Hepatocyte (in vitro differentiated cells): ENCODE data around the gene MARK2. TPM values are rescaled to one million over a fixed set of nuclear protein-coding genes. Genes with fewer than 3 reads are reported as not detected.

ENCODE experiments used
- DNase-seq: peaks from one replicate; pipeline ENCODE4 v3.0.0-alpha.2; 2016; ENCODE audit warnings: low spot score
- H2AFZ ChIP-seq: fragments of 200-600 bp; sonication (generic); 2 replicates; pipeline ENCODE4 v1.6.0; 2016; ENCODE audit warnings: antibody characterized with exemption, mild to moderate bottlenecking
- H3K27ac ChIP-seq: fragments of 200-600 bp; sonication (generic); 2 replicates; pipeline ENCODE4 v1.5.1; 2016; ENCODE audit warnings: mild to moderate bottlenecking
- H3K27me3 ChIP-seq: fragments of 200-600 bp; sonication (generic); 2 replicates; pipeline ENCODE4 v1.6.1; 2016
- H3K36me3 ChIP-seq: fragments of 200-600 bp; sonication (generic); replicated peaks from 2 replicates; pipeline ENCODE4 v1.5.1; 2016; ENCODE audit warnings: low read depth; ENCODE audit not compliant: insufficient read depth
- H3K4me1 ChIP-seq: fragments of 200-600 bp; sonication (generic); 2 replicates; pipeline ENCODE4 v1.5.1; 2016; ENCODE audit warnings: mild to moderate bottlenecking, moderate library complexity; ENCODE audit not compliant: insufficient read depth
- H3K4me2 ChIP-seq: fragments of 200-600 bp; sonication (generic); 2 replicates; pipeline ENCODE4 v1.6.0; 2016
- H3K4me3 ChIP-seq: fragments of 200-600 bp; sonication (generic); 2 replicates; pipeline ENCODE4 v1.5.1; 2016; ENCODE audit warnings: mild to moderate bottlenecking
- H3K79me2 ChIP-seq: fragments of 200-600 bp; sonication (generic); 2 replicates; pipeline ENCODE4 v1.6.0; 2017; ENCODE audit warnings: mild to moderate bottlenecking
- H3K9me2 ChIP-seq: fragments of 200-600 bp; sonication (generic); replicated peaks from 2 replicates; pipeline ENCODE4 v1.6.0; 2017; ENCODE audit warnings: mild to moderate bottlenecking; ENCODE audit not compliant: insufficient read depth
- H3K9me3 ChIP-seq: fragments of 200-600 bp; sonication (generic); 2 replicates; pipeline ENCODE4 v1.5.1; 2016; ENCODE audit warnings: low read depth, mild to moderate bottlenecking
- H4K20me1 ChIP-seq: fragments of 200-600 bp; sonication (generic); 2 replicates; pipeline ENCODE4 v1.6.0; 2016; ENCODE audit warnings: mild to moderate bottlenecking; ENCODE audit not compliant: insufficient read depth, poor library complexity, severe bottlenecking
- CTCF ChIP-seq: fragments of 200-600 bp; sonication (generic); IDR thresholded peaks from 2 replicates; pipeline ENCODE4 v1.5.1; 2016; ENCODE audit warnings: antibody characterized with exemption, mild to moderate bottlenecking; ENCODE audit not compliant: poor library complexity
- EZH2 ChIP-seq: fragments of 200-600 bp; sonication (generic); IDR thresholded peaks from 2 replicates; pipeline ENCODE4 v1.6.1; 2016; ENCODE audit warnings: antibody characterized with exemption, mild to moderate bottlenecking, borderline replicate concordance
- EZH2phosphoT487 ChIP-seq: fragments of 200-600 bp; sonication (generic); IDR thresholded peaks from one replicate; pipeline ENCODE4 v1.6.1; 2018; ENCODE audit warnings: antibody characterized with exemption, mild to moderate bottlenecking, low read depth, moderate library complexity; ENCODE audit not compliant: unreplicated experiment, severe bottlenecking
- WGBS: methylation state at CpG from one replicate; pipeline ENCODE4 v1.1.6; 2016; ENCODE audit warnings: low lambda C conversion rate; ENCODE audit errors: missing lambda C conversion rate; 5-methylcytosine and 5-hydroxymethylcytosine counted together
- polyA plus RNA-seq: library from polyadenylated mRNA; unstranded; fragments of >200 nt; fragmentation: Nextera tagmentation; extraction: Ambion mirVana; gene quantifications from 2 replicates; pipeline ENCODE4 v1.2.1, GENCODE V29; 2016
- total RNA-seq: library from RNA; depleted of rRNA; stranded (reverse); fragments of >200 nt; gene quantifications from 2 replicates; pipeline ENCODE4 v1.2.3, GENCODE V29; 2014

MARK2 gene
- total and polyA plus RNA-seq, 2 experiments from 2014 or later: 22.4 to 48.2 TPM

- no peak overlapping the region for H3K4me3 ChIP-seq
- peak overlapping the region; percentile 59 for H3K27ac ChIP-seq
- 63% methylated on average over 7 of the region's 7 CpGs for WGBS
- H3K27me3 ChIP-seq: no peaks in the 10 kb centered on the region
- no peak overlapping the region for H2AFZ ChIP-seq
- H4K20me1 ChIP-seq: peaks cover 67% of the 10 kb centered on the region
- peak; percentile 37 for DNase-seq
- no peak for TF ChIP-seq EZH2
- no peak for TF ChIP-seq CTCF
- no peak for TF ChIP-seq EZH2phosphoT487
- peak overlapping the region; percentile 17 for H3K4me2 ChIP-seq
- no peaks in the 10 kb centered on the region for H3K9me3 ChIP-seq
- H3K4me1 ChIP-seq: peaks cover 48% of the 10 kb centered on the region
- H3K9me2 ChIP-seq: no peaks in the 10 kb centered on the region
- no peaks in the 10 kb centered on the region for H3K36me3 ChIP-seq
- H3K79me2 ChIP-seq: peaks cover 99% of the 10 kb centered on the region
Observed at GRCh38 chr11:63845911-63846310, 7.0 kb downstream of the MARK2 start.

GRCh38 chr11:63846897-63847296 lies 8.0 kb downstream of the MARK2 start:
- Histone ChIP-seq H3K9me3 (no peaks in the 10 kb centered on the region), H3K4me2 (peak overlapping the region; percentile 57), H3K27ac (peak overlapping the region; percentile 72), H3K4me3 (no peak overlapping the region), H4K20me1 (peaks cover 62% of the 10 kb centered on the region), H3K36me3 (no peaks in the 10 kb centered on the region), H3K79me2 (peaks cover 99% of the 10 kb centered on the region), H3K27me3 (no peaks in the 10 kb centered on the region), H2AFZ (no peak overlapping the region), H3K4me1 (peaks cover 48% of the 10 kb centered on the region), H3K9me2 (no peaks in the 10 kb centered on the region)
- no peak for DNase-seq
- TF ChIP-seq EZH2phosphoT487: no peak
- TF ChIP-seq CTCF: no peak
- TF ChIP-seq EZH2: no peak
- over 99% methylated on average over 6 of the region's 6 CpGs for WGBS

- Histone ChIP-seq H3K79me2 (peaks cover 99% of the 10 kb centered on the region), H3K27ac (peak overlapping the region; percentile 72), H4K20me1 (peaks cover 60% of the 10 kb centered on the region), H3K36me3 (no peaks in the 10 kb centered on the region), H3K9me2 (no peaks in the 10 kb centered on the region), H3K9me3 (no peaks in the 10 kb centered on the region), H3K4me2 (peak overlapping the region; percentile 57), H2AFZ (no peak overlapping the region), H3K27me3 (no peaks in the 10 kb centered on the region), H3K4me1 (peaks cover 45% of the 10 kb centered on the region), H3K4me3 (no peak overlapping the region)
- WGBS: 75% methylated on average over 3 of the region's 3 CpGs
- DNase-seq: no peak
- TF ChIP-seq EZH2 (no peak), CTCF (no peak), EZH2phosphoT487 (no peak)
Observed at GRCh38 chr11:63847363-63847762, 8.5 kb downstream of the MARK2 start.

GRCh38 chr11:63849691-63850090 lies 10.8 kb downstream of the MARK2 start:
- DNase-seq: no peak
- no peaks in the 10 kb centered on the region for H3K9me3 ChIP-seq
- no peak overlapping the region for H2AFZ ChIP-seq
- TF ChIP-seq CTCF: no peak
- TF ChIP-seq EZH2phosphoT487: no peak
- no peak for TF ChIP-seq EZH2
- H3K79me2 ChIP-seq: peaks cover 99% of the 10 kb centered on the region
- H3K36me3 ChIP-seq: no peaks in the 10 kb centered on the region
- no peak overlapping the region for H3K4me2 ChIP-seq
- peaks cover 42% of the 10 kb centered on the region for H4K20me1 ChIP-seq
- peaks cover 31% of the 10 kb centered on the region for H3K4me1 ChIP-seq
- H3K9me2 ChIP-seq: no peaks in the 10 kb centered on the region
- H3K4me3 ChIP-seq: no peak overlapping the region
- WGBS: 98% methylated on average over 2 of the region's 2 CpGs
- H3K27ac ChIP-seq: no peak overlapping the region
- H3K27me3 ChIP-seq: no peaks in the 10 kb centered on the region
